Lower lobe of right lung (tissue), 2 donors: ENCODE measurements around the gene GSTM4. TPM values are rescaled to one million over a fixed set of nuclear protein-coding genes. Genes with fewer than 3 reads are reported as not detected.

Experiments
- ATAC-seq, 2 donors: fragments of 200-7000 bp; cut with Tn5 transposase; one replicate each; pipeline ENCODE4 v1.9.1; 2020 to 2022; ENCODE audit warnings: mild to moderate bottlenecking in 2 of 2, moderate library complexity in 2 of 2
- DNase-seq: peaks from one replicate; pipeline ENCODE4 v3.0.0-alpha.2; 2020
- H3K27ac ChIP-seq: fragments of 200-600 bp; one replicate; pipeline ENCODE4 v1.8.0; 2022
- H3K27me3 ChIP-seq: fragments of 200-600 bp; one replicate; pipeline ENCODE4 v1.8.0; 2022; ENCODE audit warnings: low read depth
- H3K36me3 ChIP-seq: fragments of 200-600 bp; one replicate; pipeline ENCODE4 v1.8.0; 2022; ENCODE audit warnings: mild to moderate bottlenecking
- H3K4me1 ChIP-seq: fragments of 200-600 bp; one replicate; pipeline ENCODE4 v1.8.0; 2022
- H3K4me3 ChIP-seq: fragments of 200-600 bp; one replicate; pipeline ENCODE4 v1.8.0; 2022; ENCODE audit warnings: mild to moderate bottlenecking
- H3K9me3 ChIP-seq: fragments of 200-600 bp; one replicate; pipeline ENCODE4 v1.8.0; 2022
- CTCF ChIP-seq: fragments of 200-600 bp; IDR thresholded peaks from one replicate; pipeline ENCODE4 v1.8.0; 2022; ENCODE audit warnings: antibody characterized with exemption, mild to moderate bottlenecking
- intact Hi-C: fragments of 100-400 bp; cut with DNase I; formaldehyde crosslinking; loops from one replicate; pipeline ENCODE4 v1.11.0; 2022
- long read RNA-seq: library from polyadenylated mRNA; unstranded; transcript quantifications from one replicate; pipeline ENCODE4 v2.0.0, GENCODE V29; 2021
- total RNA-seq: library from RNA; stranded (reverse); fragmentation: NEBNext Ultra II Directional; extraction: Animal tissue kit (Norgen Biotek cat#: 25700); gene quantifications from one replicate; pipeline ENCODE4 v1.2.1, GENCODE V29; 2021
- donor health status: DM: no; HTN: yes; CAD: no; lungs with severe emphysema.

Gene GSTM4
- 15.7 TPM for total RNA-seq
- long read RNA-seq, transcript GSTM4-204 (8 exons, 1,412 nt): major isoform, 6 of 19 reads
- long read RNA-seq, partial matches to known transcripts: 3 of 19 reads
- long read RNA-seq, other reads (novel, unspliced or antisense): 6 of 19 reads

DNA sequence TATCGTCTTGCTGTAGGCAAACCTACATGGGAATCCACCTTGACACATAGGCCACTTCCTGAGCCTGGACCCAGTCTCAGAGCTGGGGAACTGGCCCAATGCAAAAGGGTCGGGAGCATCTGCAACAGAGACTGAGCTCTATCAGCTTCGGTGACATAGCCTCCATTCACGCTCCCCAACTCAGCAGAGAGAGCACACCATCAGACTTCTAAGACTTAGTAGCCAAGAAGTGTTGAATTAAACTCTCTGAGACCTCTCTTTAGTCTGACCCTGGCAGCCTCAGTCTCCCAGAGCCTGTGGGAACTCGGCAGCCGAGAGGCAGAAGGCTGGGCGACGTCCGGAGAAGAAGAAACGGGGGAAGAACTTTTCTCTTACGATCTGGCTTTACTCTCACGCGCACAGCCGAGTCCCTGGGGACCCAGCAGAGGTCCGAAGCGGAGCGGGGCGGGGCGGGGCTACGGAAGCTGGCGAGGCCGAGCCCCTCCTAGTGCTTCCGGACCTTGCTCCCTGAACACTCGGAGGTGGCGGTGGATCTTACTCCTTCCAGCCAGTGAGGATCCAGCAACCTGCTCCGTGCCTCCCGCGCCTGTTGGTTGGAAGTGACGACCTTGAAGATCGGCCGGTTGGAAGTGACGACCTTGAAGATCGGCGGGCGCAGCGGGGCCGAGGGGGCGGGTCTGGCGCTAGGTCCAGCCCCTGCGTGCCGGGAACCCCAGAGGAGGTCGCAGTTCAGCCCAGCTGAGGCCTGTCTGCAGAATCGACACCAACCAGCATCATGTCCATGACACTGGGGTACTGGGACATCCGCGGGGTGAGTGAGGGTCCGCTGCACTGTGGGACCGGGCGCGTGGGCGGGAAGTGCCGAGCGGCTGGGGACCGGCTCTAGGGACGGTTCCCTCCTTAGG, at the start of gene GSTM4:
Gene GSTM4 (plus strand): TSS at position 485 of the 905 bp plus-strand sequence. CDS start 291 bp downstream, at position 776.
- ATAC-seq: peak; percentile 95 to 98
- DNase-seq: peak; percentile 91
- H3K36me3 ChIP-seq: peaks cover 20% of the 10 kb centered on the region
- peak within 1 kb of the TSS; percentile 79 for H3K4me3 ChIP-seq
- intact Hi-C loops: no loop called here
- H3K27me3 ChIP-seq: no peaks in the 10 kb centered on the region
- peaks cover 11% of the 10 kb centered on the region for H3K4me1 ChIP-seq
- peak within 1 kb of the TSS; percentile 88 for H3K27ac ChIP-seq
- H3K9me3 ChIP-seq: no peaks in the 10 kb centered on the region
- no peak for TF ChIP-seq CTCF

- ATAC-seq (no peak), DNase-seq (no peak)
- no peak overlapping the region for H3K4me3 ChIP-seq
- H3K36me3 ChIP-seq: no peaks in the 10 kb centered on the region
- H3K27ac ChIP-seq: no peak overlapping the region
- intact Hi-C loops: no loop called here
- no peaks in the 10 kb centered on the region for H3K27me3 ChIP-seq
- no peak for TF ChIP-seq CTCF
- peaks cover 2% of the 10 kb centered on the region for H3K4me1 ChIP-seq
- no peaks in the 10 kb centered on the region for H3K9me3 ChIP-seq
Measured at GRCh38 chr1:109609881-109610280, 46.0 kb upstream of the GSTM4 start.

DNA sequence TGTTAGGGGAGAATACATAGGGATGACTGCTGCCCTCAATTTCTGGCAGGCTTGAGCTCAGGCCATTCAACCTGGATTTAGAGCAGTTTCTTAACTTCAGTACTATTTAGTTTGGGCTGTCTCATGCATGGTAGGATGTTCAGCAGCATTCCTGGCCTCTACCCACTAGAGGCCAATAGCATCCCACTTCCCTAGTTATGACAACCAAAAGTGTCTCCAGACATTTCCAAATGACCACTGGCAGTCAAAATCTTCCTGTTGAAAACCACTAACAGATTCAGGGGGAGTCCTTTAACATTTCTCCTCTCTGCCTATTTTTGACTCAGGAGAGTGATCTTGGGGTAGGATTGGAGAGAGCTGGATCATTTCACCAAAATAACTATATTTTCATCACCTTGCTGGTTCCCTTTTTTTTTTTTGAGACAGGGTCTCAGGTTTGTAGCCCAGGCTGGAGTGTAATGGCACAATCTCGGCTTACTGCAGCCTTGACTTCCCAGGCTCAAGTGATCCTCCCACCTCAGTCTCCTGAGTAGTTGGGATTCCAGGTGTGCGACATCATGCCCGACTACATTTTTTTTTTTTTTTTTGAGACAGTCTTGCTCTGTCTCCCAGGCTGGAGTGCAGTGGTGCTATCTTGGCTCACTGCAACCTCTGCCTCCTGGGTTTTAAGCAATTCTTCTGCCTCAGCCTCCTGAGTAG, 45.1 kb upstream of the GSTM4 start:
- peaks cover 9% of the 10 kb centered on the region for H3K4me1 ChIP-seq
- H3K36me3 ChIP-seq: no peaks in the 10 kb centered on the region
- no peak for TF ChIP-seq CTCF
- ATAC-seq (no peak), DNase-seq (no peak)
- H3K9me3 ChIP-seq: no peaks in the 10 kb centered on the region
- intact Hi-C loops: no loop called here
- H3K4me3 ChIP-seq: no peak overlapping the region
- no peaks in the 10 kb centered on the region for H3K27me3 ChIP-seq
- H3K27ac ChIP-seq: no peak overlapping the region

DNA sequence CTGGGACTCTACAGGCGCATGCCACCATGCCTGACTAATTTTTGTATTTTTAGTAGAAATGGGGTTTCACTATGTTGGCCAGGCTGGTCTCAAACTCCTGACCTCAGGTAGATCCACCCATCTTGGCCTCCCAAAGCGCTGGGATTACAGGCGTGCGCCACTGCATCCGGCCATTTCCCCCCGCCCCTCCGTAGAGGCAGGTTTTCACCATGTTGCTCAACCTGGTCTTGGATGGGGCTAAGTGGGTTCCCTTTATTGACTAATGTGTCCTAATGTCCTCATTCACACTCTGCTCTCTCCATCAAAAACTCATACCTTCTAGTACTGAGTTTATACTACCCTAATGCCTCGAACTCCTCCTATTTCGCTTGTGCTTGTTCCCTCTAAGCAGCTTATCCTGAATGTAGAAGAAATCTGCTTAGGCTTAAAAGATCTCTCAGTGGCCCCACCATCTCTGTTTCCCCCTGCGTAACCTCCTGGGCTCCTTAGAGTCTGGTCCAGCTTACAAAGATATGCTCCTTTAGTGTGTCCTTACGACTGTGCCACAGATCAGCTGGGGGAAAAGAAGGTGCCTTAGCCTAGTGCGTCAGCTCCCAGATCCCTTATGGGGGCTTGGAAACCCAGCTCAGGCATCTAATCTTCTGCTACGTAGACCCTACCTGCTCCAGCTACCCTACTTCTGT, 44.5 kb upstream of the GSTM4 start:
- H3K27me3 ChIP-seq: no peaks in the 10 kb centered on the region
- no peaks in the 10 kb centered on the region for H3K36me3 ChIP-seq
- H3K27ac ChIP-seq: no peak overlapping the region
- H3K4me1 ChIP-seq: peaks cover 15% of the 10 kb centered on the region
- no peaks in the 10 kb centered on the region for H3K9me3 ChIP-seq
- no peak for DNase-seq
- no peak for TF ChIP-seq CTCF
- intact Hi-C loops: no loop called here
- no peak overlapping the region for H3K4me3 ChIP-seq
- no peak for ATAC-seq
